K562 (cell line): ENCODE data around the gene SOX6. TPM values are rescaled to one million over a fixed set of nuclear protein-coding genes. Genes with fewer than 3 reads are reported as not detected.

Source experiments
- ATAC-seq: fragments of 200-7000 bp; cut with Tn5 transposase; 3 replicates; pipeline ENCODE4 v1.9.1; 2020; ENCODE audit warnings: moderate library complexity
- BruUV-seq: library from RNA; stranded (reverse); fragments of 400-500 nt; replicated peaks from 2 replicates; lab custom pipeline; 2021; lab: Mats Ljungman, UMichigan
- CTCF ChIA-PET: fragments of 300-600 bp; formaldehyde crosslinking; extraction: SDS; loops from one replicate; lab custom pipeline; 2021; ENCODE audit warnings: low intra/inter-chr PET ratio; lab: Yijun Ruan, JAX
- POLR2A ChIA-PET: fragments of 300-600, 350-650 bp; sonication (Branson Sonifier 250); formaldehyde crosslinking; extraction: SDS; loops from one replicate; lab custom pipeline; 2021; ENCODE audit warnings: antibody characterized with exemption, inconsistent platforms; lab: Yijun Ruan, JAX
- DNase-seq, 4 experiments: peaks; one replicate each; pipeline versions ENCODE4 v3.0.0 to v3.0.0-alpha.2; 2011 to 2018; ENCODE audit warnings: low spot score in 3 of 4, mixed read lengths in 3 of 4; ENCODE audit errors: extremely low read depth in 1 of 4
- FAIRE-seq: peaks from 2 replicates; lab custom pipeline; 2011; peaks lifted over from hg19 to GRCh38; lab: Jason Lieb, UNC
- H2AFZ ChIP-seq: 2 replicates; pipeline ENCODE4 v1.6.0; 2011; ENCODE audit warnings: low read depth, low read length, control low read depth, inconsistent platforms
- H3K27ac ChIP-seq: fragments of 200-600 bp; 3 replicates; pipeline ENCODE4 v1.8.0; 2011; ENCODE audit warnings: low read depth, mild to moderate bottlenecking, control low read depth, inconsistent platforms, low read length, moderate library complexity, mixed read lengths; ENCODE audit errors: extremely low read depth
- H3K27me3 ChIP-seq, 2 experiments: fragments of 300-600 bp in 1 of 2; 2 replicates in 1 of 2; 3 replicates in 1 of 2; pipeline versions ENCODE4 v1.6.0 to v1.8.0; 2011; ENCODE audit warnings: inconsistent platforms in 2 of 2, low read length in 2 of 2, mild to moderate bottlenecking in 1 of 2, mixed read lengths in 1 of 2, moderate library complexity in 1 of 2; ENCODE audit not compliant: control insufficient read depth in 2 of 2, insufficient read depth in 2 of 2
- H3K36me3 ChIP-seq: fragments of 300-600 bp; 3 replicates; pipeline ENCODE4 v1.8.0; 2011; ENCODE audit warnings: mild to moderate bottlenecking, low read length, inconsistent platforms; ENCODE audit not compliant: control insufficient read depth, insufficient read depth
- H3K4me1 ChIP-seq, 2 experiments: fragments of 200-600 bp in 1 of 2; replicated peaks in 1 of 2; 2 replicates in 1 of 2; 3 replicates in 1 of 2; pipeline versions ENCODE4 v1.5.1 to v1.8.0; 2011; ENCODE audit warnings: inconsistent platforms in 2 of 2, low read length in 2 of 2, mild to moderate bottlenecking in 1 of 2, mixed read lengths in 1 of 2, moderate library complexity in 1 of 2; ENCODE audit not compliant: control insufficient read depth in 2 of 2, insufficient read depth in 2 of 2
- H3K4me2 ChIP-seq: 2 replicates; pipeline ENCODE4 v1.6.1; 2011; ENCODE audit warnings: low read length, control low read depth, inconsistent platforms, mixed read lengths; ENCODE audit not compliant: insufficient read depth
- H3K4me3 ChIP-seq: fragments of 200-600 bp; sonication (generic), shearing (Covaris generic); 2 replicates; pipeline ENCODE4 v1.5.1; 2016; ENCODE audit warnings: control low read depth, inconsistent platforms
- H3K79me2 ChIP-seq: fragments of 200-600 bp; 3 replicates; pipeline ENCODE4 v1.8.0; 2011; ENCODE audit warnings: low read length, inconsistent platforms; ENCODE audit not compliant: control insufficient read depth, insufficient read depth
- H3K9ac ChIP-seq, 2 experiments: 2 replicates each; pipeline versions ENCODE4 v1.6.0 to v1.6.1; 2011; ENCODE audit warnings: low read depth in 2 of 2, low read length in 2 of 2, control low read depth in 1 of 2, inconsistent platforms in 1 of 2, mild to moderate bottlenecking in 1 of 2, mixed read lengths in 1 of 2; ENCODE audit not compliant: insufficient read depth in 1 of 2
- H3K9me1 ChIP-seq: one replicate; pipeline ENCODE4 v1.6.0; 2011; ENCODE audit warnings: inconsistent platforms, mild to moderate bottlenecking, low read length, moderate library complexity; ENCODE audit not compliant: control insufficient read depth, insufficient read depth
- H3K9me3 ChIP-seq: replicated peaks from 2 replicates; pipeline ENCODE4 v1.5.1; 2011; ENCODE audit warnings: low read depth, low read length, inconsistent platforms; ENCODE audit not compliant: control insufficient read depth, insufficient read depth
- H4K20me1 ChIP-seq: replicated peaks from 2 replicates; pipeline ENCODE4 v1.6.1; 2011; ENCODE audit warnings: low read length, inconsistent platforms, mixed read lengths; ENCODE audit not compliant: control insufficient read depth, insufficient read depth
- FOXA1 ChIP-seq: fragments of 450-650 bp; IDR thresholded peaks from 2 replicates; pipeline ENCODE4 v1.6.1; 2016; ENCODE audit warnings: mild to moderate bottlenecking, borderline replicate concordance
- MED1 ChIP-seq: sonication (generic); formaldehyde crosslinking; IDR thresholded peaks from 2 replicates; pipeline ENCODE4 v1.8.1; 2023; ENCODE audit warnings: missing genetic modification reagents, borderline replicate concordance
- RBM14 ChIP-seq: fragments of 200-400 bp; formaldehyde crosslinking; IDR thresholded peaks from 2 replicates; pipeline ENCODE4 v1.6.1; 2018; ENCODE audit warnings: low read depth, mild to moderate bottlenecking, low read length, moderate library complexity, borderline replicate concordance; ENCODE audit not compliant: insufficient read depth
- SMARCA5 ChIP-seq: fragments of 450-650 bp; IDR thresholded peaks from 2 replicates; pipeline ENCODE4 v1.6.1; 2016
- TCF7 ChIP-seq: sonication (generic); IDR thresholded peaks from 2 replicates; pipeline ENCODE4 v1.6.1; 2016; ENCODE audit warnings: antibody characterized with exemption, borderline replicate concordance
- ZNF408 ChIP-seq: fragments of 250-450 bp; sonication (Bioruptor Pico); IDR thresholded peaks from 2 replicates; pipeline ENCODE4 v1.4.0; 2020; ENCODE audit warnings: low read depth, mild to moderate bottlenecking, moderate library complexity
- ZNF695 ChIP-seq: fragments of 450-650 bp; formaldehyde crosslinking; IDR thresholded peaks from 2 replicates; pipeline ENCODE4 v1.4.0; 2020; ENCODE audit warnings: mild to moderate bottlenecking, moderate library complexity
- ZNF75A ChIP-seq: fragments of 450-650 bp; formaldehyde crosslinking; IDR thresholded peaks from 2 replicates; pipeline ENCODE4 v1.4.0; 2020; ENCODE audit warnings: mild to moderate bottlenecking
- WGBS: fragments of 100-300 bp; shearing (Covaris generic); methylation state at CpG from one replicate; pipeline ENCODE4 v1.1.6; 2016; ENCODE audit warnings: low coverage, mixed read lengths; ENCODE audit not compliant: insufficient coverage; ENCODE audit errors: missing lambda C conversion rate; 5-methylcytosine and 5-hydroxymethylcytosine counted together
- in situ Hi-C: fragments of 300-500 bp; cut with MboI; formaldehyde crosslinking; loops from 4 replicates; pipeline ENCODE4 v1.15.0; 2018; ENCODE audit warnings: inconsistent platforms, mixed read lengths
- intact Hi-C: fragments of 100-400 bp; cut with micrococcal nuclease; formaldehyde crosslinking; loops from 2 replicates; pipeline ENCODE4 v1.14.2; 2022
- polyA plus RNA-seq, 8 experiments: library from polyadenylated mRNA; depleted of rRNA in 4 of 8; stranded (reverse) in 5 of 8; unstranded in 3 of 8; fragments of >200 nt; fragmentation: Nextera tagmentation in 2 of 8; fragmentation: Illumina TruSeq in 1 of 8; extraction: Ambion mirVana in 2 of 8; extraction: Trizol in 1 of 8; gene quantifications; 2 replicates each; pipeline versions ENCODE4 v1.2.1 to v1.2.3, GENCODE V29; 2011 to 2014; ENCODE audit warnings: inconsistent platforms in 1 of 8, missing spikeins in 1 of 8
- total RNA-seq, 7 experiments: library from RNA; depleted of rRNA in 6 of 7; stranded (reverse); fragments of >200 nt in 6 of 7; fragmentation: Illumina TruSeq in 2 of 7; extraction: Trizol in 2 of 7; gene quantifications; 2 replicates each; pipeline versions ENCODE4 v1.2.1 to v1.2.3, GENCODE V29; 2011 to 2021; ENCODE audit warnings: low replicate concordance in 1 of 7
- TF ChIP-seq, protein P1 (sequence below): fragments of 450-650 bp; IDR thresholded peaks from 2 replicates; pipeline ENCODE4 v1.6.1; 2017; ENCODE audit warnings: antibody characterized with exemption, mild to moderate bottlenecking
- TF ChIP-seq, protein P2 (sequence below): fragments of 450-650 bp; IDR thresholded peaks from 2 replicates; pipeline ENCODE4 v1.6.1; 2016; ENCODE audit warnings: low read depth, mild to moderate bottlenecking, moderate library complexity
- TF ChIP-seq, protein P3 (sequence below): fragments of 250-450 bp; sonication (Bioruptor Pico); IDR thresholded peaks from 2 replicates; pipeline ENCODE4 v1.4.0; 2020

SOX6 gene
- total and polyA plus RNA-seq, 9 of the 15 experiments (the other 6 are each of a cell fraction or from before 2014, with no cell fraction given) = 0.89 to 8.7 (median 5.7) TPM

DNA sequence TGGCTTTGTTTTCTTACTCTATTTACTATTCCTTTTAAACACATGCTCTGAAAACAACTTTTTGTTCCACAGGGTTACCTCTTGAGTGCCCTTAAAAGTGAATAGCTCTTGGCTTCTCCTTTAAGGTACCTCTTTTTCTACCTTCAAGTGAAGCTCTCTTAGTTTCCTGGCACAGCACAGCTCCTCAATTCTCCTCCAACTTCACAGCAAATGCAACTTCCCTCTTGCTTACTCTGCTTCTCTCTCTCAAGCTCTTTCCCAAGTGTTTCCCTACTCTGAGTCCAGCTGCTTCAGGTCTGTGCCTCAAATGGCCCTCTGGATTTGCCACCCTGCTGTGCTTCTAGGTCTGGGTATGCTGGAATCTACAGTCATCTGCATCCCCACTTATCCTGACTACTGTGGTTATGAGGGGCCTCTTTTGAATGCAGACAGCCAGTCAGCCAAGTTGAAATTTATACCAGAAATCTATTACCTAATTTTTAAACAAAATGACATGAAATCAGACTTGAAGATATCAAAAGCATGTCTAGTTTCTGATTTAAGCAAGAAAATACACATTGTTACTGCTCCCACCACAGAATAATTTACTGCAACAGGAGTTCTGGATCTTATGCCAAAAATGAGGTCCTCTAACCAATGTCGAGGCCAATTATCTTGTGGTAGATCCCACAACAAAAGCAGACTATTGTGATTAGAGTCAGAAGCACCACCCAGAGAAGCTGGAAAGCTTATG, 371.1 kb downstream of the SOX6 start:
- no peak for FAIRE-seq
- Histone ChIP-seq H3K27ac (no peak overlapping the region), H4K20me1 (no peaks in the 10 kb centered on the region), H2AFZ (no peak overlapping the region), H3K9me3 (no peaks in the 10 kb centered on the region), H3K9ac (no peak overlapping the region), H3K79me2 (no peaks in the 10 kb centered on the region), H3K4me2 (no peak overlapping the region), H3K9me1 (no peaks in the 10 kb centered on the region), H3K4me1 (no peaks in the 10 kb centered on the region), H3K4me3 (no peak overlapping the region), H3K27me3 (no peaks in the 10 kb centered on the region), H3K36me3 (no peaks in the 10 kb centered on the region)
- ATAC-seq = no peak
- no TSS peak for BruUV-seq
- DNase-seq = no peak
- ChIA-PET CTCF (interaction anchor here (0.6 kb wide), 1 partner anchor 568 kb away, joined by 5 read pairs; no protein-coding TSS in a partner anchor), POLR2A (interaction anchor here (0.8 kb wide), 1 partner anchor 10 kb away, joined by 3 read pairs; no protein-coding TSS in a partner anchor)
- WGBS = 11% methylated on average over 1 of the region's 1 CpG
- intact Hi-C loops (loop anchor here (5.0 kb wide), 1 partner anchor 43 kb away; no protein-coding TSS in a partner anchor), in situ Hi-C loops (no loop called here)
- TF ChIP-seq ZNF695 (CRISPR knock-in tag) = no peak
- TF ChIP-seq, protein P1, sequence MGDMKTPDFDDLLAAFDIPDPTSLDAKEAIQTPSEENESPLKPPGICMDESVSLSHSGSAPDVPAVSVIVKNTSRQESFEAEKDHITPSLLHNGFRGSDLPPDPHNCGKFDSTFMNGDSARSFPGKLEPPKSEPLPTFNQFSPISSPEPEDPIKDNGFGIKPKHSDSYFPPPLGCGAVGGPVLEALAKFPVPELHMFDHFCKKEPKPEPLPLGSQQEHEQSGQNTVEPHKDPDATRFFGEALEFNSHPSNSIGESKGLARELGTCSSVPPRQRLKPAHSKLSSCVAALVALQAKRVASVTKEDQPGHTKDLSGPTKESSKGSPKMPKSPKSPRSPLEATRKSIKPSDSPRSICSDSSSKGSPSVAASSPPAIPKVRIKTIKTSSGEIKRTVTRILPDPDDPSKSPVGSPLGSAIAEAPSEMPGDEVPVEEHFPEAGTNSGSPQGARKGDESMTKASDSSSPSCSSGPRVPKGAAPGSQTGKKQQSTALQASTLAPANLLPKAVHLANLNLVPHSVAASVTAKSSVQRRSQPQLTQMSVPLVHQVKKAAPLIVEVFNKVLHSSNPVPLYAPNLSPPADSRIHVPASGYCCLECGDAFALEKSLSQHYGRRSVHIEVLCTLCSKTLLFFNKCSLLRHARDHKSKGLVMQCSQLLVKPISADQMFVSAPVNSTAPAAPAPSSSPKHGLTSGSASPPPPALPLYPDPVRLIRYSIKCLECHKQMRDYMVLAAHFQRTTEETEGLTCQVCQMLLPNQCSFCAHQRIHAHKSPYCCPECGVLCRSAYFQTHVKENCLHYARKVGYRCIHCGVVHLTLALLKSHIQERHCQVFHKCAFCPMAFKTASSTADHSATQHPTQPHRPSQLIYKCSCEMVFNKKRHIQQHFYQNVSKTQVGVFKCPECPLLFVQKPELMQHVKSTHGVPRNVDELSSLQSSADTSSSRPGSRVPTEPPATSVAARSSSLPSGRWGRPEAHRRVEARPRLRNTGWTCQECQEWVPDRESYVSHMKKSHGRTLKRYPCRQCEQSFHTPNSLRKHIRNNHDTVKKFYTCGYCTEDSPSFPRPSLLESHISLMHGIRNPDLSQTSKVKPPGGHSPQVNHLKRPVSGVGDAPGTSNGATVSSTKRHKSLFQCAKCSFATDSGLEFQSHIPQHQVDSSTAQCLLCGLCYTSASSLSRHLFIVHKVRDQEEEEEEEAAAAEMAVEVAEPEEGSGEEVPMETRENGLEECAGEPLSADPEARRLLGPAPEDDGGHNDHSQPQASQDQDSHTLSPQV = no peak
- TF ChIP-seq SMARCA5 = no peak
- TF ChIP-seq RBM14 = no peak
- TF ChIP-seq, protein P2, sequence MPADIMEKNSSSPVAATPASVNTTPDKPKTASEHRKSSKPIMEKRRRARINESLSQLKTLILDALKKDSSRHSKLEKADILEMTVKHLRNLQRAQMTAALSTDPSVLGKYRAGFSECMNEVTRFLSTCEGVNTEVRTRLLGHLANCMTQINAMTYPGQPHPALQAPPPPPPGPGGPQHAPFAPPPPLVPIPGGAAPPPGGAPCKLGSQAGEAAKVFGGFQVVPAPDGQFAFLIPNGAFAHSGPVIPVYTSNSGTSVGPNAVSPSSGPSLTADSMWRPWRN = no peak
- TF ChIP-seq ZNF75A = no peak
- TF ChIP-seq FOXA1 = no peak
- no peak for TF ChIP-seq TCF7
- TF ChIP-seq, protein P3, sequence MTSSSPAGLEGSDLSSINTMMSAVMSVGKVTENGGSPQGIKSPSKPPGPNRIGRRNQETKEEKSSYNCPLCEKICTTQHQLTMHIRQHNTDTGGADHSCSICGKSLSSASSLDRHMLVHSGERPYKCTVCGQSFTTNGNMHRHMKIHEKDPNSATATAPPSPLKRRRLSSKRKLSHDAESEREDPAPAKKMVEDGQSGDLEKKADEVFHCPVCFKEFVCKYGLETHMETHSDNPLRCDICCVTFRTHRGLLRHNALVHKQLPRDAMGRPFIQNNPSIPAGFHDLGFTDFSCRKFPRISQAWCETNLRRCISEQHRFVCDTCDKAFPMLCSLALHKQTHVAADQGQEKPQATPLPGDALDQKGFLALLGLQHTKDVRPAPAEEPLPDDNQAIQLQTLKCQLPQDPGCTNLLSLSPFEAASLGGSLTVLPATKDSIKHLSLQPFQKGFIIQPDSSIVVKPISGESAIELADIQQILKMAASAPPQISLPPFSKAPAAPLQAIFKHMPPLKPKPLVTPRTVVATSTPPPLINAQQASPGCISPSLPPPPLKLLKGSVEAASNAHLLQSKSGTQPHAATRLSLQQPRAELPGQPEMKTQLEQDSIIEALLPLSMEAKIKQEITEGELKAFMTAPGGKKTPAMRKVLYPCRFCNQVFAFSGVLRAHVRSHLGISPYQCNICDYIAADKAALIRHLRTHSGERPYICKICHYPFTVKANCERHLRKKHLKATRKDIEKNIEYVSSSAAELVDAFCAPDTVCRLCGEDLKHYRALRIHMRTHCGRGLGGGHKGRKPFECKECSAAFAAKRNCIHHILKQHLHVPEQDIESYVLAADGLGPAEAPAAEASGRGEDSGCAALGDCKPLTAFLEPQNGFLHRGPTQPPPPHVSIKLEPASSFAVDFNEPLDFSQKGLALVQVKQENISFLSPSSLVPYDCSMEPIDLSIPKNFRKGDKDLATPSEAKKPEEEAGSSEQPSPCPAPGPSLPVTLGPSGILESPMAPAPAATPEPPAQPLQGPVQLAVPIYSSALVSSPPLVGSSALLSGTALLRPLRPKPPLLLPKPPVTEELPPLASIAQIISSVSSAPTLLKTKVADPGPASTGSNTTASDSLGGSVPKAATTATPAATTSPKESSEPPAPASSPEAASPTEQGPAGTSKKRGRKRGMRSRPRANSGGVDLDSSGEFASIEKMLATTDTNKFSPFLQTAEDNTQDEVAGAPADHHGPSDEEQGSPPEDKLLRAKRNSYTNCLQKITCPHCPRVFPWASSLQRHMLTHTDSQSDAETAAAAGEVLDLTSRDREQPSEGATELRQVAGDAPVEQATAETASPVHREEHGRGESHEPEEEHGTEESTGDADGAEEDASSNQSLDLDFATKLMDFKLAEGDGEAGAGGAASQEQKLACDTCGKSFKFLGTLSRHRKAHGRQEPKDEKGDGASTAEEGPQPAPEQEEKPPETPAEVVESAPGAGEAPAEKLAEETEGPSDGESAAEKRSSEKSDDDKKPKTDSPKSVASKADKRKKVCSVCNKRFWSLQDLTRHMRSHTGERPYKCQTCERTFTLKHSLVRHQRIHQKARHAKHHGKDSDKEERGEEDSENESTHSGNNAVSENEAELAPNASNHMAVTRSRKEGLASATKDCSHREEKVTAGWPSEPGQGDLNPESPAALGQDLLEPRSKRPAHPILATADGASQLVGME (CRISPR knock-in tag) = no peak
- no peak for TF ChIP-seq ZNF408 (CRISPR knock-in tag)
- TF ChIP-seq MED1 = no peak
